ENCODE measurements around the gene COPZ1.
A peak's percentile ranks its signal among the peaks of the same experiment; 100 is the strongest.
"Not testable (repeated sequence)": the region's sequence is repeated elsewhere in the genome, so short reads cannot be mapped to it uniquely, and the experiment has no call there.

COPZ1 gene

DNA sequence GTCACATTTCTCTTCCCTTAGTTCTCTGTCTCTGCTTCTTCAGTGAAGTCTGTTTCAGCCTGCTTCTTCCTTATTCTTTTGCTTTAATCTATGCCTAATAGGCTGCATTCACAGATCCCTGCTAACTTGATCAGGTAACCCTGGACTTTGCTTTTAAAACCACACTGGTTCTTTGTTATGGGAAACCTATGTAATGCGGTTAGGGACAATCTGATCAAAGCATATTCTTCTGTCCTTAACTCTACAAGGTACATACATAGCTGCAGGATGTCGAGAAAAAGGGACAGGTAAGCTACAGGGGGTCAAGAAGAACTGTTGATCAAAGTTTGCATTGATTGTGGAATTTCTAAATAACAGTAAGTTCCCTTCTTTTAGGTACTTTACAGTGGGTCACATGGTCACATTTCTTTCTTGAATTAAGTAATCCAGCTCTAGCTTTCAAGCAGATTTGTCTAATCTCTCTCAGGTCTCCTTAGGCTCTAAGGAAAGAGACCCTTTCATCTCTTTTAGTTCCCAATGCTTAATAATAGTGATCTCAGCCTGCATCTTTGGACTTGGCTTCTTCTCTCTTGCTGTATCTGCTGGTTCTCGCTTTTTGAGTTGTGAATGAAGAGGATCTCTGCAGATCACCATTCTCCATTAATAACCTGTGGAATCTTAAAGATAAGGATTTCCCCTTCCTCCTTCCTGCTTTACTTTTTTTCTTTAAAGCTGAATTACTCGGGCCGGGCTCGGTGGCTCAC, 3.8 kb downstream of the COPZ1 start:
- DNase-seq (ENCODE audit: low read depth): no peak
- H3K4me3 ChIP-seq (ENCODE audit: low read depth, low read length): no peak overlapping the region

DNA sequence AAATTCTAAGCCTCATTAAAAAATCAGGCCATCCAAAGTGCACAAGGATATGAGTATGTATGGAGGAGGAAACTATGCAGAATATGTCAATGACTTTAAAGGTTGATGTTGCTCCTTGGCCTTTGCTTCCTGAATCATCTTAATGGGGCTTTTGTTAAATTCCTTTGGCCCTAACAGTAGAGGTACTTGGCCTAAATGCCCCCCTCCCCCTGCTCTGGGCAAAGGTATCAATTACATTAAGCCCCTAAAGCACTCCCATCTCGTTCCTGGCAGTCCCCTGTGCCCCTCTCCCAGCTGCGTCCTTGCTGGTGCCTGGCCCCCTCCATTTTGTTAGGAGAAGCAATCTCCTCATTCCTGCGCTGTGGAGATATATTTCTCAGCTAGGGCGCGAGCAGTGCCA, 4.8 kb downstream of the COPZ1 start:
- H3K4me3 ChIP-seq (ENCODE audit: low read depth, low read length): no peak overlapping the region
- DNase-seq (ENCODE audit: low read depth): no peak

DNA sequence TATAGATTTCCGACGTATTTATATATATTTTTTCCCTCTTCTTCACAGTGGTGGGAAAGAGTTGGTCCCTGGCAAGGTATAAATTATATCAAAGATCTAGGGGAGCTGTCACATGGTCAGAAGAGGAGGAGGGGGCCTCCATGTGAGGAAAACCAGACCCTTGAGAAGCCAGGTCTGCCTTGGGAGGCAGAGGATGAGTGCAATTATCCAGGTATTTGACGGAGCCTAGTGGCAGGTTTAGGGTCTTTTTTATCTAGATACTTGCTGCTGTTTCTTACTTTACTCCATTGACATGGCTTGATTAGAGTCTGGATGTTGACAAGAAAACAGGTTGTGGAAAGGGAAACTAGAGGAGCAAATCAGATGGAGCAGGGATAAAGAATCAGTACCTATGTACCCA, 5.5 kb downstream of the COPZ1 start:
- H3K4me3 ChIP-seq (ENCODE audit: low read depth, low read length): no peak overlapping the region
- no peak for DNase-seq (ENCODE audit: low read depth)

DNA sequence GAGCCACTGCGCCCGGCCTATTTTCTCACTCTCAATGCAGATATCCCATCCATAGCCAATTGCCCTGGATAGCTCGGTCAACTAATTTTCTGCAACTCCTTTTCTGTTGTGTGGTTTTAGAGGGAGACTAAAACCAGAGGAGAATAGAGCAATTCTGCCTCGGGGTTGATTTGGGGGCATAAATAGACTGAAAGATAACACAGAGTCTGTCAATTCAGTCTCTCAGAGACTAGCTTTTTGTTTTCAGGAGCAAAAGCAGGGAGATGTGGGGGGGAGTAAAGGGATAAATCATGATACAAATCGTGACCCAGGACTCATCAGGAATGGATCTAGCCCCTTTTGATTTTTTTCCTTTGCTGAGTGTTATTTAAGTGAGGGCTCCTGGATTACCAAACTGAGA, 6.5 kb downstream of the COPZ1 start:
- DNase-seq (ENCODE audit: low read depth): no peak
- no peak overlapping the region for H3K4me3 ChIP-seq (ENCODE audit: low read depth, low read length)

DNA sequence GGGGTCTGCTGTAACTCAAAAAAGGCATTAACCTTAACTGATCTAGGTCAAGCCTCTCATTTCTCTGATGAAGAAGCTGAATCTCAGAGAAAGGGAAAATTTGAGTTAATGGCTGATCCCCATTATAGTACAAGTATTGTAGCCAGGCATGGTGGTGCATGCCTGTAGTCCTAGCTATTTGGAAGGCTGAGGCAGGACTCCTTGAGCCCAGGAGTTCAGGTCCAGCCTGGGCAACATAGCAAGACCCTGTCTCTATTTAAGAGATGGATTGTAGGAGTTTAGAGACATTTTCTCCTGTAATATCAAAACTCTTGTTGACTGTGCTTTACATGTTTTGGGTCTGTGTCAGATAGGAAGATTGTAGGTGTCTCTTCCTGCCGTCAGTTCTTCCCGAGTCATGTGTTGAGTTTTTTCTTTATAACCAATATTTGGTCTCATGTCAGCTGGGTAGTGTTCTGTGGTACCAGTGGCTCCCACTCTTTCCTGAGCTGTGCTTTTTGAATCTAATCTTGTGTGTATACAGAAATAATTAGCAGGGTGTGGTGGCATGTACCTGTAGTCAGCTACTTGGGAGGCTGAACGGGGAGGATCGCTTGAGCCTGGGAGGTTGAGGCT, 8.6 kb downstream of the COPZ1 start:
- H3K4me3 ChIP-seq (ENCODE audit: low read depth, low read length): no peak overlapping the region
- no peak for DNase-seq (ENCODE audit: low read depth)

DNA sequence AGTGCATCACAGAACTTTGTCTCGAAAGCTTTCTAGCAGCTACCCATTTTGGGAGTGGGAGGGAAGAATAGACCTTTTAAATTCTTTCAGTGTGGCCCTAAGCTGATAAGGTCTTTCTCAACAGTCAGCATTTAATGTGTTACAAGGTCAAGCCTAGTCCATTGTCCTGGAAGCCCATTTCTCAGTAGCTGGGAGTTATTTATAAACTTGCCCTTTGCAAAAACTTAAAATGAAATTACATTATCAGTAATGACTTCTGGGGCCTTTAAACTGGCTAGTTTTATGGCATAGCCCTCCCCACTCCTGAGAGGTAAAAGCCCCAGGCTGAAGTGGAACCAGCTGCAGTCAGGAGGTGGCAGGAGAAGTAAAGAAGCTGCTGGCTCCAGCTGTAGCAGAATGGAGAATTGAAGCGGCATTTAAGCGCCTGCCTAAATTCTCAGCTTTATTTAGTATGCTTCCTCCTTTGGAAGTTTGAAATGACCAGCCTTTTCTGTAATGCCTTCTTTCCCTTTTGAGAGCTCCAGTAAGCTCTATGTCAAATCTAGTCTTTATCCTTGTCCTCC, 12.4 kb downstream of the COPZ1 start:
- H3K4me3 ChIP-seq (ENCODE audit: low read depth, low read length): no peak overlapping the region
- no peak for DNase-seq (ENCODE audit: low read depth)

DNA sequence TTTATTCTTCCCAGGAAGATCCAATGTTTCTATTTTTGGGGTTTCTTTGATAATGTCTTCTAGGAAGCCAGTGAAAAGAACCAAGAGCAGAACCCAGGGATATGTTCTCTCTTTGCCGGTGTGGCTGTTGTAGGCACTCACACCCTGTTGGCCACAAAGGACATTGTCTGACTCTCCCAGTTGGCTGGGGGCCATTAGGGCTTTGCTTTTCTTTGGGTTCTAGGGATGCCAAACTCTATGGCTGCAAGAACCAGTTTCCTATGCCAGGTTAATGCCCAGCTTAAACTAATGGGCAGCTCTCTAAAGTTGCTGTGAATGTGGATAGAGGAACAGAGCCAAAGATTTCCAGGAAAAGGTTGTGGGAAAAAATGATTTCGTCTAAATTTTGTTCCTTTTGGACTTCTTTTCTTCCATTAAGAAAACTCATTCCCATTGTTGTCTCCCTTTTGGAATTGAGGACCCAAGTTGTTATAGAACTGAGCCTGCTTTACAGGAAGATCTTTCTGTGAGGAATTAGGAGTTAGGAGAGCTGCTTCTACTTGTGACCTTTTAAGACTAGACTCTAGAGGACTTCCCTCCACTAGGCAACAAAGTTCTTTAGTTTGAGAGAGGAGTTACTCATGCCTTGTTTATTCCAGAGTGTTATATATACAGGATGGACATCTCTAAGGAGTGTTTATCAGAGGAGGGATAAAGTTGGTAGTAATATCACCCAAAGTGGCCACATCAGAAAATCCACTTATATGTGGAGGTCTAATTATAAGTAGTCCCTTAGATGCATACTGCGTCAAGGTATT, 13.1 kb downstream of the COPZ1 start:
- no peak for DNase-seq (ENCODE audit: low read depth)
- no peak overlapping the region for H3K4me3 ChIP-seq (ENCODE audit: low read depth, low read length)

DNA sequence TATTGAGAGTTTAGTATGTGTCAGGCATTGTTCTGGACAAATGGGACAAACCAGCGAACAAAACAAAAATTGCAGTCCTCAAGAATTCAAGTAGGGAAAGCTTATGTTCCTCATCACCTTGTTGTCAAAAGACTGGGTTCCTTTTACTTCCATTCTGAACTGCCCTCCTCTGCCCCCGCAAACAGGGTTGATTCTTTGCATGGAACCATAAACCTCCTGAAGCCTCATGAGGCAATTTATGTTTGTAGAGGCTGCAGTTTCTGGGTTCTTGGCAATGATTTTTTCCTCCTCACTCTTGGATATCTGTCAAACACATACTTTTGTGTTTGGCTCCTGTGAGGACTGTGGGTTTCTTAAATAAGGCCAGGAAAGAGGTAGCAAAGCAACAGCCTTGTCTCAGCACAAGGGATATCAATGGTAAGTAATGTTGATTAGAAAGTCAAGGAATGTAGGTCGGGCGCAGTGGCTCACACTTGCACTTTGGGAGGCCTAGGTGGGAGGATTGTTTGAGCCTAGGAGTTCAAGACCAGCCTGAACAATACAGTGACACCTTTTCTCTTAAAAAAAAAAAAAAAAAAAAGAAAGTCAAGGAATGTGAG, 13.9 kb downstream of the COPZ1 start:
- DNase-seq (ENCODE audit: low read depth): peak; percentile 41
- no peak overlapping the region for H3K4me3 ChIP-seq (ENCODE audit: low read depth, low read length)

DNA sequence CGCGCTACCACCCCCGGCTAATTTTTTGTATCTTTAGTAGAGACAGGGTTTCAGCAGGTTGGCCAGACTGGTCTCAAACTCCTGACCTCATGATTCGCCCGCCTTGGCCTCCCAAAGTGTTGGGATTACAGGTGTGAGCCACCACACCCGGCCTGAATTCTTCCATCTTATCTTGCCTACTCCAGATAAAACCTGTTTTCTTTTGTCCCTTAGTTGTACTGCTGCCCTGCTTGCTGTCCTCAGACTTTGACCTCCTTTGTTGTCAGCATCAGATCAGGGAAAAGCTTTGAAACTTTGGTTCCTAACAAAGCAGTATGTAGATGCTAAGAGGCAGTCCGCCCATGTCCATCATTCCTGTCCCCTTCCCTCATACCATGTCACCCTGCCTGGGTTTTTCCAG, 15.9 kb downstream of the COPZ1 start:
- DNase-seq (ENCODE audit: low read depth): no peak

DNA sequence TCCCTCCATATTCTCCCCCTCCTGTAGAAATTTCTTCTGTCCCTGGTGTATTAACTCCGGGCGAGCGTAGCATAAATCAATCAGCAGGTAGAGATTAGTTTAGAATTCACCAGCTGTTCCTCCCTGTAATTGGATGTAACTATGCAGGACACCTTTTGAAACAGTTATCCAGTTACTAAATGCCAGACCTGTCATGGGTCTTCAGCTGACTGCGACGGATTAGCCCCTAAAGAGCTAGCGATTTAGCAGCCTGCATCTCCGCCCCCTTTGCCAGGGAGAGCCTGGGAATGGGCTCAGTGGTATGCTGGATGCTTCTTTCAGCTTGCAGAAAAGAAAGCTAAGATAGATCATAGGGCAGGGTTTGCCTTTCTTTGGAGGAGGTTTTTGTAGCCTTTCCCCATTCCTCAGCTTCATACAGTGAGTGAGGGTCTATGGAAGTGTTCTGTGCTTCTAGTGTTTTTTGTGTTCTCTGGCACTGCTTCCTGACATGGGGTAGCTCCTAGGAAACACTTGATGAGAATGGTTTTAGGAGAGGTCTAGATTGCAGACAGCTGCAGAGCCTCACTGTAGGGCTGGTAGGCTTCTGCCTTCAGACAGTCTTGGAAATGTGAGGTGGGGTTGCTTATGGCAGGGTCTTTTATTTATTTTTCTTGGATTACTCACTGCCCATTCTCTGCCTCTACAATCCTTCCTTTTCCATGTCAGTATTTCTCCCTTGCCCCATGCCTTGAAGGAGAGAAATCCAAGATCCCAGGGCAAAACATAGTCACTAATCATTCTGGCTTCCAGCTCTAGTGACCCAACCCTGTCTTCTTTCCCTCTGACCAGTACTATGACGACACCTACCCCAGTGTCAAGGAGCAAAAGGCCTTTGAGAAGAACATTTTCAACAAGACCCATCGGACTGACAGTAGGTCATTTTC, 16.7 kb downstream of the COPZ1 start:
- DNase-seq (ENCODE audit: low read depth): no peak
- H3K4me3 ChIP-seq (ENCODE audit: low read depth, low read length): no peak overlapping the region

More for the DNA sequence above, 15.9 kb downstream of the COPZ1 start:
- H3K4me3 ChIP-seq (ENCODE audit: low read depth, low read length): no peak overlapping the region

DNA sequence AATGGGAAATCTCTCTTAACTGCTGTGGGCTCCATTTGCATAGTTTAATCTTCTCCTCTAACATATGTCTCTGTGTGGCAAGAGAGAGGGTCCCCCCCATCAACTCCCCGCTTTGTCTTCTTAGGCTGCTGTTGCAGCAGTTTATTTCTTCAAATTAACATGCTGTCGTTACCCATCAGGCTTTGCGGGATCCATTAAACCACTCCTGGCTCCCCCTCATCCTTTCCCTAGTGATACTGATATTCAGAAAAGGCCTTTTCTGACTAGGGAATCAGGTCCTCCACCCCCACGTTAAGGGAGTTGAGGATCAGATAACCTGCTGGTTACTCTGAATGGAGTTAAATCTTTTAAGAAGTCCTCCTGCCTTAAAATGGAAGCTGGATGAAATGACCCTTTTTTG, 24.1 kb downstream of the COPZ1 start:
- DNase-seq (ENCODE audit: low read depth): no peak
- no peak overlapping the region for H3K4me3 ChIP-seq (ENCODE audit: low read depth, low read length)

DNA sequence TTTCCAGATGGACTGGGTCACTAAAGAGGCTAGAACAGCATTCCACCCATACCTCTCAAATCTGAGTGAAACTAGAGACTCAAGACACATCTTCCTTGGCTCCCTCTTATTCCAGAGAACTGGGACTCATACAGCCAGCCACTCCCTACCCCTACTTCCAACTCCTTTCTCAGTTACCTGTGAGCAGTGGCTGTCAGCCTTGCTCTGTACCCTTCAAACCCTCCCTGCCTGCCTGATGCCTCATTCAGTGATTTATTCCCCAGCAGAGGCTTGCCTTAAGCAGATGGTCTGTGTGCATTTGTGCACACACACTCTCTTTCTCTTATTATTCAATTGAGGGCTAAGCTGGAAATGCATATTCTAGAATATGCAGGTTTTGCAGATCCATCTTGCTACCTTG, 24.7 kb downstream of the COPZ1 start:
- H3K4me3 ChIP-seq (ENCODE audit: low read depth, low read length): no peak overlapping the region
- no peak for DNase-seq (ENCODE audit: low read depth)

DNA sequence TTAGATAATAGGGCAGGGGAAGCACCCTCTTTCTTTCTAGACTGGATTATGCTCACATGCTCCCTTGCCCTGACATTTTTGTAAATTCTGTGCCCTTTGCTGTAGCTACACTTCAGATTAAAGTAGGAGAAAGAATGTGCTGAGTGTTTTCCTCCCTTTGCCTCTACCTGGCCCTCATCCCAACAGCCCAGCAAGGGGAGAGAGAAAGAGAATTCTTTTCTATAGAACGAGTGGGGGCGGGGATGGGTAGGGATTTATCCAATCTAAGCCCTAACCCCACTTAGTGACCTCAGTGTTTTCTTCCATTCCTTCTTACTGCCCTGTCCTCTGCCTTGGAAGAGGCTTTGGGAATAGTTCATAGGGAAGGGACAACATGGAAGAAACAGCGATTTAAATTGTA, 25.8 kb downstream of the COPZ1 start:
- no peak overlapping the region for H3K4me3 ChIP-seq (ENCODE audit: low read depth, low read length)
- DNase-seq (ENCODE audit: low read depth): no peak

DNA sequence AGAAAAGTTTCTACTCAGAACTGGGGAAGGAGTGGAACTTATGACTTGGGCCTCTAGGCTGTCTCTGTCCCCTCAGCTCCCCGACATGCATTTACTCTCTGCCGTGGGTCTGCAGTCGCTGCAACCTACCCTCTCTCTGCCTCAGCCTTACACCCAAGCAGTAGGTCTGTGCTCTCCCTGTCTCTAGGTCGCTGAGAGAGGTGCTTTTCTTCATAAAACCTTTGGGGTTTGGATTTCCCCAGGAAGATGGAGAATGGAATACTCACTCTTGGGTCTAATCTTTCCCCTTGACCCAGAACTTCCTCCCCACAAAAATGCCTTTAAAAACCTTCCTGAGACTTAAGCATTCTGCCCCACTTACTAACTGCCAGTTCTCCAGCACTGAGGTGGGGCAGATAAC, 26.4 kb downstream of the COPZ1 start:
- no peak for DNase-seq (ENCODE audit: low read depth)
- H3K4me3 ChIP-seq (ENCODE audit: low read depth, low read length): no peak overlapping the region

DNA sequence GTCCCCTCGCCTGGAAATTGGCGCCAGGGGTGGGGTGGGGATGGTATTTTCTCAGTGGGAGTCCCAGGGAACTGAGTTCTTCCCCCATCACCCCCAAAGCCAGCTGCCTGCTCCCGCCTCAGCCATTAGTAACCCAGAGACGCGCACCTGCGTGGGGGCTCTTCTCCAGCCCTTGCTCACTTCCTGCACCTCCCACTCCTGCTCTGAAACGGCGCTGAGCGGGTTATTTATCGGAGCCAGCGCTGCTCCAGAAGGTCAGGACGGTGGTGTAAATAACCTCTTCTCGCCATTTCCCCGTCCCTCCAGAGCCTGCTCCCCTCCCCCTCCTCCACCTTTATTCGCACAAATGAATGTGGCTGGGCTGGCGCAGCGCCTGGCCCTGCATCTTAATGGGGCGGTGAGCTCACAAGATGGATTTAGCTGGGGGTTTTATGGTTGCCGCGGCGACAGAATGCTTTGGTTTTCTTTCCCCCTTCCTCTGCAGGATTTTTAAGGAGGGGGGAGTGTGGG, 27.1 kb downstream of the COPZ1 start:
- H3K4me3 ChIP-seq (ENCODE audit: low read depth, low read length): no peak overlapping the region
- DNase-seq (ENCODE audit: low read depth): no peak

DNA sequence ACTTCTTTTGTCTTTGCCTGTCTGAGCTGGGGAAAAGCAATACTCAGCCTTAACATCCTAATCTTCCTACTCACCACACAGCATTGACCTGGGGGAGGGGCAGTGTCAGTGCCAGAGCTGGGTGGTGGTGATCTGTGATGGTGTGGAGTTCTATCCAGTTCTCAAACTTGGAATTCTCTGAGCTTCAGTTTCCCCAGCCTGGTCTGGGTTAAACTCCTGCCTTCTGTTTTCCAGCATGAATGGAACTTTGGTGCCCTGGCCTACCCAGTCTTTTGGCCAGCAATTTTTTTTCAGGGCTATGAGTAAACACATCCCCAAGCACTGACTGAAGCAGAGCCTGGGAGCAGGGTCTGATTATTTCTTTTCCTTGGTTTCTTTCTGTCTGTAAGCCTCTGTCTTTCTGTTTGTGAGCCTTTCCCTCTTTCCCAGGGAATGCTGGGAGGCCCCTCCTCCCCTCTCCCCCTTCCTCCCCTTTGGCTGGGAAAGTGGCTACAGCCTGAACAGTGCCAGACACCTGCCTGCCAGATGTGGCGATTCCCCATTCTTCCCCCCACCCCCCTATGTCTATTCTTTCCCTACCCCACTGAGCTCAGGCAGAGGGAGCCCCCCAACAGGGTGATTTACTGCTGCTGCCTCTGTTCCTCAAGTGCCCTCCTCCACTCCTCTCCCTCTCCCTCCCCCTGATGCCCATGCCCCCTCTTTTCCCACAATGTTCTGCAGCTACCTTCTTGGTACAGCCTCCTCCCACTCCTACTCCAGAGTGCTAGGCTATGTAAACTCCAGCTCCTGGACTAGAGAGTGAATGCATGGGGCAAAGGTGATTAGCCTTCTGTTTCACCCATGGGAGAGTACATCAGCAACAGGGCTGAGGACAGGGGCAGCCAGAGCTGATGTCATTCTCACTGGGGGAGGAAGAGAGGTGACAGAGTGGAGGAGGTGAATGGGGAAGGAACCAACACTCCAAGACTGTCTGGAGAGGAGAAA, 28.3 kb downstream of the COPZ1 start:
- H3K4me3 ChIP-seq (ENCODE audit: low read depth, low read length): no peak overlapping the region
- DNase-seq (ENCODE audit: low read depth): no peak

DNA sequence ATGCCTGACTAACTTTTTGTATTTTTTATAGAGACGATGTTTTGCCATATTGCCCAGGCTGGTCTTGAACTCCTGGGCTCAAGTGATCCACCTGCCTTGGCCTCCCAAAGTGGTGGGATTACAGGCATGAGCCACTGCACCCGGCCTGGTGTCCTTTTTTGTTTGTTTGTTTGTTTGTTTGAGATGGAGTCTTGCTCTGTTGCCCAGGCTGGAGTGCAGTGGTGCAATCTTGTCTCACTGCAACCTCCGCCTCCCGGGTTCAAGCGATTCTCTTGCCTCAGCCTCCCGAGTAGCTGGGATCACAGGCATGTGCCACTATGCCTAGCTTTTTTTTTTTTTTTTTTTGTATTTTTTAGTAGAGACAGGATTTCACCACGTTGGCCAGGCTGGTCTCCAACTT, 29.3 kb downstream of the COPZ1 start:
- H3K4me3 ChIP-seq (ENCODE audit: low read depth, low read length); DNase-seq (ENCODE audit: low read depth): not testable (repeated sequence)
